Measurements from ENCODE around the gene FAM229B. TPM values are rescaled to one million over a fixed set of nuclear protein-coding genes. Genes with fewer than 3 reads are reported as not detected.
"Not testable (repeated sequence)": the region's sequence is repeated elsewhere in the genome, so short reads cannot be mapped to it uniquely, and the experiment has no call there.

The FAM229B gene
- total and polyA plus RNA-seq, 2 experiments from 2014 or later = 12.0 to 57.3 TPM

DNA sequence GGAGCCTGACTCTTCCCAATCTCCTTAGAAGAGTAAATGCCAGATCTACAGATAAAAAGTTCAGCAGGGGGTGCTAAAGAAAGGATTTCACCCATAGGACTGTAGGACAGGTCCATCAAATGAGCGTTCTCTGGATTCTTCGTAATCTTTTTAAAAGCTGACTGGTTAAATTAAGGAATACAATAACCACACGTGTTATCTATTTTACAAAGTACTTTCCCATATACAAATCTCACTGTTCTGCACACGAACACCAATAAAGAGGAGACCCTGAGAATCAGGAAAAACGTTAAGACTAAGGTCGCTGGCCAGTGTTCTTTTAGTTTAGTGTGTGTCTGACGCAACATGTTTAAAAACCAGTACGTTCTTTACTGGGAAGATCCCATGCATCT is 651 bp upstream of the FAM229B start:
- peak; percentile 72 for DNase-seq
- peak overlapping the region; percentile 81 for H3K4me2 ChIP-seq (ENCODE audit: unreplicated experiment)
- H3K36me3 ChIP-seq (ENCODE audit: low read depth) = peaks cover 18% of the 10 kb centered on the region
- no peaks in the 10 kb centered on the region for H4K20me1 ChIP-seq (ENCODE audit: insufficient read depth)
- no peaks in the 10 kb centered on the region for H3K27me3 ChIP-seq (replicated peaks; ENCODE audit: insufficient read depth)
- peaks cover 10% of the 10 kb centered on the region; the same call in 1 of the 2 replicates for H3F3A ChIP-seq (ENCODE audit: insufficient read depth)
- TF ChIP-seq EZH2 (IDR thresholded peaks at IDR 0.05; ENCODE audit: insufficient read depth, poor library complexity, severe bottlenecking) (no peak), EZH2phosphoT487 (IDR thresholded peaks at IDR 0.05; ENCODE audit: insufficient read depth, low read depth) (no peak)
- no peaks in the 10 kb centered on the region for H3K9me2 ChIP-seq (ENCODE audit: insufficient read depth)
- peak overlapping the region; percentile 91 for H2AFZ ChIP-seq
- peak overlapping the region; percentile 94 for H3K9ac ChIP-seq
- peaks cover 28% of the 10 kb centered on the region for H3K79me2 ChIP-seq (ENCODE audit: insufficient read depth)
- in situ Hi-C loops (cut with MboI) = no loop called here
- peak overlapping the region; percentile 90 for H3K4me3 ChIP-seq
- 0 to 2% methylated on average over 8 of the region's 8 CpGs for WGBS, 2 experiments (ENCODE audit: low coverage in 1 of 2, low lambda C conversion rate in 2 of 2, missing lambda C conversion rate in 2 of 2)
- peak overlapping the region; percentile 94 for H3K27ac ChIP-seq
- peaks cover 9% of the 10 kb centered on the region for H3K4me1 ChIP-seq (ENCODE audit: insufficient read depth)
- H3K9me3 ChIP-seq (ENCODE audit: low read depth) = no peaks in the 10 kb centered on the region

DNA sequence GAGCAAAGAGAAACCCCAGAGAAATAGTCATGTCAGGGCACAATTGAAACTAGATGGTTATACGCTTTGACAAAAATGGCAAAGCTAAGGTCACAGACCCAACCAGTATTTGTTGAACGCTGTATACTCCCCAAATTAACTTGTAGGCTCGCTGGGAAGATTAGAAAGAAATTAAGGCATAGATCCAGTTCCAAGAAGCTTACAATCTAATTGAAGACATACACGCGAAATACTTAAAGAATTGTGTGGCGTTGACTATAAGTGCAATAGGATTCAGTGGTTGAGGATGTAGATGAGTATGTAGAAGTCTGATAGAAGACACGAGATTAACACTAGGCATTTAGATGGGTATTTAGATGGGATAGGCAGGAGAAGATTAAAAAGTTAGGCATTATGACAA is 525 bp downstream of the FAM229B start:
- peak; percentile 54 for DNase-seq
- TF ChIP-seq EZH2phosphoT487 (IDR thresholded peaks at IDR 0.05; ENCODE audit: insufficient read depth, low read depth) = no peak
- TF ChIP-seq EZH2 (IDR thresholded peaks at IDR 0.05; ENCODE audit: insufficient read depth, poor library complexity, severe bottlenecking) = no peak
- in situ Hi-C loops (cut with MboI) = no loop called here
- H3K9ac ChIP-seq = peak overlapping the region; percentile 94
- no peaks in the 10 kb centered on the region for H3K27me3 ChIP-seq (replicated peaks; ENCODE audit: insufficient read depth)
- H4K20me1 ChIP-seq (ENCODE audit: insufficient read depth) = no peaks in the 10 kb centered on the region
- WGBS, 2 experiments (ENCODE audit: low coverage in 1 of 2, low lambda C conversion rate in 2 of 2, missing lambda C conversion rate in 2 of 2) = 1 to 2% methylated on average over 7 of the region's 7 CpGs
- H3K36me3 ChIP-seq (ENCODE audit: low read depth) = peaks cover 18% of the 10 kb centered on the region
- peak overlapping the region; percentile 94 for H3K4me2 ChIP-seq (ENCODE audit: unreplicated experiment)
- H3K4me1 ChIP-seq (ENCODE audit: insufficient read depth) = peaks cover 9% of the 10 kb centered on the region
- peak overlapping the region; percentile 94 for H3K27ac ChIP-seq
- peaks cover 10% of the 10 kb centered on the region; the same call in 1 of the 2 replicates for H3F3A ChIP-seq (ENCODE audit: insufficient read depth)
- H3K9me3 ChIP-seq (ENCODE audit: low read depth) = no peaks in the 10 kb centered on the region
- peaks cover 28% of the 10 kb centered on the region for H3K79me2 ChIP-seq (ENCODE audit: insufficient read depth)
- no peaks in the 10 kb centered on the region for H3K9me2 ChIP-seq (ENCODE audit: insufficient read depth)
- peak overlapping the region; percentile 91 for H2AFZ ChIP-seq
- H3K4me3 ChIP-seq = peak overlapping the region; percentile 90

DNA sequence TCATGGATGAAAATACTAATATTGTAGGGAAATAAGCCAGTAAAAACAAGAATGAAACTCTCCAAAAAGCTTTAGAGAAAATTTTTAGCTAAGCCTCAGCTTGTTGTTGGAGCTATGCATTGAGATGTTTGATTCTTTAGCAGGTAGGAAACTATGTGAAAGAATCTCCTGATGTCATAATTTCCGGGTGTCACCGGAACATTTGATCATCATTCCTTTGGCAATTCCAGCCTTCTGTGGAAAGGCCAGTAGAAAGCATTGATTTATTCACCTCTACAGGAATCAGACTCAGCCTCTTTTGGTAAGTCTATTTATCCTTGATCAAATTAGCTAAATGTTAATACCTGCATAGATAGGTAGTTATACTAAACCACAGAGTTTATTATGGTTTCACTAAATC is 9.5 kb downstream of the FAM229B start:
- Histone ChIP-seq H3K79me2 (ENCODE audit: insufficient read depth) (no peaks in the 10 kb centered on the region), H3K9me2 (ENCODE audit: insufficient read depth) (no peaks in the 10 kb centered on the region; the same call in 1 of the 2 replicates), H3K4me3 (no peak overlapping the region), H2AFZ (no peak overlapping the region), H4K20me1 (ENCODE audit: insufficient read depth) (no peaks in the 10 kb centered on the region), H3K4me1 (ENCODE audit: insufficient read depth) (no peaks in the 10 kb centered on the region), H3K9ac (no peak overlapping the region), H3K27me3 (replicated peaks; ENCODE audit: insufficient read depth) (no peaks in the 10 kb centered on the region), H3F3A (ENCODE audit: insufficient read depth) (peaks cover 52% of the 10 kb centered on the region), H3K27ac (no peak overlapping the region), H3K36me3 (ENCODE audit: low read depth) (peaks cover 9% of the 10 kb centered on the region; the same call in 1 of the 2 replicates), H3K9me3 (ENCODE audit: low read depth) (no peaks in the 10 kb centered on the region), H3K4me2 (ENCODE audit: unreplicated experiment) (no peak overlapping the region)
- in situ Hi-C loops (cut with MboI) = no loop called here
- 89 to 100% methylated on average over 2 of the region's 2 CpGs for WGBS, 2 experiments (ENCODE audit: low coverage in 1 of 2, low lambda C conversion rate in 2 of 2, missing lambda C conversion rate in 2 of 2)
- TF ChIP-seq EZH2 (IDR thresholded peaks at IDR 0.05; ENCODE audit: insufficient read depth, poor library complexity, severe bottlenecking) (no peak), EZH2phosphoT487 (IDR thresholded peaks at IDR 0.05; ENCODE audit: insufficient read depth, low read depth) (no peak)
- DNase-seq = no peak

DNA sequence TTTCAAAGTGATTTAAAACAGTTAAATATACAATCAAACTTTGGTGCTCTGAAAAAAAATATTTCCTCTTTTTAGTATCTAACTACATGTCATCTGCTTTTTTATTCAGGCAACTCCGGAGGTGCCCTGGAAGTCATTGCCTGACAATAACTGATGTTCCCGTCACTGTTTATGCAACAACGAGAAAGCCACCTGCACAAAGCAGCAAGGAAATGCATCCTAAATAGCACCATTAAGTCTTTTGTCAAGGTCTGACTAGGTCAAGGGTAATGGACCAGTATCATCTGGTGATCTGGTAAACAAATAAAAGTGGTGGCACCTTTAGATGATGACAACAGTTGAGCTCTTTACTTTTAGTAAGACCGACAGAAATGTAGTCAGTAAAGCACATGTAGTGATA is 13.2 kb downstream of the FAM229B start:
- H3K9me3 ChIP-seq (ENCODE audit: low read depth) = no peaks in the 10 kb centered on the region
- TF ChIP-seq EZH2phosphoT487 (IDR thresholded peaks at IDR 0.05; ENCODE audit: insufficient read depth, low read depth) = no peak
- no peak for TF ChIP-seq EZH2 (IDR thresholded peaks at IDR 0.05; ENCODE audit: insufficient read depth, poor library complexity, severe bottlenecking)
- in situ Hi-C loops (cut with MboI) = no loop called here

DNA sequence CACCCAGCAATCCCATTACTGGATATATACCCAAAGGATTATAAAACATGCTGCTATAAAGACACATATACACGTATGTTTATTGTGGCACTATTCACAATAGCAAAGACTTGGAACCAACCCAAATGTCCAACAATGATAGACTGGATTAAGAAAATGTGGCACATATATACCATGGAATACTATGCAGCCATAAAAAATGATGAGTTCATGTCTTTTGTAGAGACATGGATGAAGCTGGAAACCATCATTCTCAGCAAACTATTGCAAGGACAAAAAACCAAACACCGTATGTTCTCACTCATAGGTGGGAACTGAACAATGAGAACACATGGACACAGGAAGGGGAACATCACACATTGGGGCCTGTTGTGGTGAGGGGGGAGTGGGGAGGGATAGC is 18.6 kb downstream of the FAM229B start:
- in situ Hi-C loops (cut with MboI); H4K20me1 ChIP-seq (ENCODE audit: insufficient read depth); H3K79me2 ChIP-seq (ENCODE audit: insufficient read depth); H3K4me3 ChIP-seq; H3K27me3 ChIP-seq (replicated peaks; ENCODE audit: insufficient read depth); H3K9ac ChIP-seq; DNase-seq; H3K9me2 ChIP-seq (ENCODE audit: insufficient read depth); H3K9me3 ChIP-seq (ENCODE audit: low read depth); H2AFZ ChIP-seq; H3K27ac ChIP-seq; H3K4me2 ChIP-seq (ENCODE audit: unreplicated experiment); H3K4me1 ChIP-seq (ENCODE audit: insufficient read depth): not testable (repeated sequence)
- WGBS, 2 experiments (ENCODE audit: low coverage in 1 of 2, low lambda C conversion rate in 2 of 2, missing lambda C conversion rate in 2 of 2) = 93 to 100% methylated on average over 2 of the region's 2 CpGs
- peaks cover 70% of the 10 kb centered on the region for H3K36me3 ChIP-seq (ENCODE audit: low read depth)
- peaks cover 98% of the 10 kb centered on the region for H3F3A ChIP-seq (ENCODE audit: insufficient read depth)

More for the DNA sequence above, 13.2 kb downstream of the FAM229B start:
- Histone ChIP-seq H3F3A (ENCODE audit: insufficient read depth) (peaks cover 88% of the 10 kb centered on the region), H3K27ac (no peak overlapping the region), H3K4me3 (no peak overlapping the region), H4K20me1 (ENCODE audit: insufficient read depth) (no peaks in the 10 kb centered on the region), H3K4me1 (ENCODE audit: insufficient read depth) (no peaks in the 10 kb centered on the region), H3K9ac (no peak overlapping the region), H3K79me2 (ENCODE audit: insufficient read depth) (no peaks in the 10 kb centered on the region), H2AFZ (no peak overlapping the region), H3K9me2 (ENCODE audit: insufficient read depth) (no peaks in the 10 kb centered on the region), H3K36me3 (ENCODE audit: low read depth) (peaks cover 18% of the 10 kb centered on the region), H3K4me2 (ENCODE audit: unreplicated experiment) (no peak overlapping the region), H3K27me3 (replicated peaks; ENCODE audit: insufficient read depth) (no peaks in the 10 kb centered on the region)
- no peak for DNase-seq
- 99 to 100% methylated on average over 4 of the region's 4 CpGs for WGBS, 2 experiments (ENCODE audit: low coverage in 1 of 2, low lambda C conversion rate in 2 of 2, missing lambda C conversion rate in 2 of 2)
